KG1 (cell line): Measurements from ENCODE around the gene KRT4.
"Not testable (repeated sequence)": the region's sequence is repeated elsewhere in the genome, so short reads cannot be mapped to it uniquely, and the experiment has no call there.

Source experiments
- DNase-seq: peaks from one replicate; lab custom pipeline; 2025; lab: John Stamatoyannopoulos, UW

The KRT4 gene

DNA sequence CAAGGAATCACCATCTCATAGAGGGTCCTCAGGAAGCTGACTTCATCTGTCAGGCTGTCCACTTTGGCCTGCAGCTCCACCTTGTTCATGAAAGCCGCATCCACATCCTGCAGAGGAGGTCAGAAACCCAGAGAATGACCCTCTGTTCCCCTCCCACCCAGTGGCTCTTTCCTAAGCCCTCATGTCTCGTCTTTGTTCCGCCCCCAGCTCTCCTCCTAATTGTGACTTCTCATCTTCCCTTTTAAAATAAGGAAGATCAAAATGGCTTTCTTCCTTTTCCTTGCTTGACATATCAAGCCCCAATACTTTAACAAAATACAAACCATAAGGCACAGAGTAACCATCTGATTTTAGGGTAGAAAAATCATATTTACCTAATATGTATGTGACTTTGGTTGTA is 41.1 kb downstream of the KRT4 start:
- no peak for DNase-seq

DNA sequence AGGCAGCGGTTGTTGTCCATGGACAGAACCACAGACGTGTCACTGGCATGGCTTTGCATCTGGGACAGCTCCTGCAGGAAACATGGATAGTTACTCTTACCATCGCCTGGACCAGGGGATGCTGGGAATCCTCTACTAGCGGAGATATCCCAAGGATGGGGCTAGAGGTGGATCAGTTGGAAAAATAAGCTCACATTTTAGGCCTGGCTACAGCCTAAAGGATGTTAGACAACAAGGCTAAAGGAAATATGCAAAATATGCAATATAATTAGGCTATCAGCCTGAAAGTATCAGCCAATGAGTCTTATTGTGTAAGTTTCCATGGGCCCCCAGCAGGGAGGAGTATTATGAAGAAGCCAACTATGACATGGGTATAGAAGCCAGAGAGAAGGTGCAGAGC is 41.7 kb downstream of the KRT4 start:
- no peak for DNase-seq

DNA sequence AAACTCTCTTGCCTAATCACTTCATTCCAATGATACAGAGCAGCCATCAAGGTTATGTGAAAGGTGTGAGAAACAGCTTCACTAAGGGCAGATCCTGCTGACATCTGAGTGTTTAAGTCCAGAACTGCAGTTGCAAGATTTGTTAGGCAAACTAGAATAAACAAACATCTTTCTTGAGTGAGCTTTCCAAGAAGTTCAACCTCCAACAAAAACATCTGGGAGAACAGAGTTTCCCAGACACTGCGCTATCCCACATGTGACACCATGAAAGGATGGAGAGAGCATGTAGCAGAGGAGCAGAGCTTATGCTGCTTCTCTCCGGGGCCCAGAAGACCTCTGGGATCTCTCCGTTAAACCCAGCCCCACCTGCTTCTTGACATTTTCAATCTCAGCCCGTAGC is 42.4 kb downstream of the KRT4 start:
- DNase-seq: no peak

DNA sequence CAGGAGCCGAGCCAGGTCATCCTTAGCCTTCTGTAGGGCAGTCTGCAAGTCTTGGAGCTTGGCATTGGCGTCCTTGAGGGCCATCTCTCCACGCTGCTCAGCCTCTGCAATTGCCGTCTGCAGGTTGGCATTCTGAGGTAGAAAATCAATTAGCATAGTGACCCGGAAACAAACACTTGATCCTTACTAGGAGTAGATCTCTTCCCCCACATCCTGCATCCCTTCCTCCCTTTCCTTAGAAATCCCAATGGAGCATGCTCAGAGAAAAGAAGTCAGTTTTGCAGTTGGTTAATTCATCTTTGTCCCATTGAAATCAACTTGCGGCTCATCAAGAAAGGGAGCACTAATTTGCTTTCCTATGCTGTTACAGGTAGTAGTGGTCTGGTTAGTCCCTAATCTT is 42.8 kb downstream of the KRT4 start:
- DNase-seq: no peak

DNA sequence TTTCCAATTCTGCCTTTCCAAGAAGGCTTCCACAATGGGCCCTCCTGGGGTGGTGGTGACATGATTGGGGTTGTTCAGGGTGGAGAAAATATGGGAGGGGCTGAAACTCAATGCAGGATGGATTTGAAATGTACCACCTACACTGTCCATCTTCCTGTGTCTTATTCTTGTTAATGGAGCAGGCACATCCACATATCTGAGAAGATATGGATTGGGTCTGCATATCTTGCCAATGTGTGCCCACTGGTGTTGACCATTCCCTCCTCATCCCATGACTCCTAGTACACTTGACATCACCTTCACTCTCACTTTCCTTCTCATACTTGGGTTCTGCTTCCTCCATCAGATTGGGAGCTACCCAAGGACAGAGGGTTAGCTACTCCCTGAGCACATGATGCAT is 44.0 kb downstream of the KRT4 start:
- no peak for DNase-seq

DNA sequence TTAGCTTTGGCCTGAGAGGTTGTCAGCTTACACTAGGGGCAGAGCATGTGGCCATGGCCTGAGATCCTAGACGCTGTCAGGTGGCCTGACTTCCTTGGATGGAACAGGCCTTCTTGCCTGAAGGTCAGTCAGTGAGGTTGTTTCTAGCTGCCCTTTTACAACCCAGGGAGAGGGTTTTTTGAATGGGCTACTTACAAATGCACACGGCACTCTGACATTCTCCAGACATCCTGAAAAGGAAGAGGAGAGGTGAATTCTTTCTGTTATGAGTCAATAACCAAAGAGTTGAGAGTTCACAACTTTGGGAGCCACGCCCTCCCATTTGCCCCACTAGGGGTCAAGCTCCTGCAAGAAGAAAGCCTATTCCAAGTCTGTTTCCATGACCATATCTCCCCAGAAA is 44.6 kb downstream of the KRT4 start:
- no peak for DNase-seq

DNA sequence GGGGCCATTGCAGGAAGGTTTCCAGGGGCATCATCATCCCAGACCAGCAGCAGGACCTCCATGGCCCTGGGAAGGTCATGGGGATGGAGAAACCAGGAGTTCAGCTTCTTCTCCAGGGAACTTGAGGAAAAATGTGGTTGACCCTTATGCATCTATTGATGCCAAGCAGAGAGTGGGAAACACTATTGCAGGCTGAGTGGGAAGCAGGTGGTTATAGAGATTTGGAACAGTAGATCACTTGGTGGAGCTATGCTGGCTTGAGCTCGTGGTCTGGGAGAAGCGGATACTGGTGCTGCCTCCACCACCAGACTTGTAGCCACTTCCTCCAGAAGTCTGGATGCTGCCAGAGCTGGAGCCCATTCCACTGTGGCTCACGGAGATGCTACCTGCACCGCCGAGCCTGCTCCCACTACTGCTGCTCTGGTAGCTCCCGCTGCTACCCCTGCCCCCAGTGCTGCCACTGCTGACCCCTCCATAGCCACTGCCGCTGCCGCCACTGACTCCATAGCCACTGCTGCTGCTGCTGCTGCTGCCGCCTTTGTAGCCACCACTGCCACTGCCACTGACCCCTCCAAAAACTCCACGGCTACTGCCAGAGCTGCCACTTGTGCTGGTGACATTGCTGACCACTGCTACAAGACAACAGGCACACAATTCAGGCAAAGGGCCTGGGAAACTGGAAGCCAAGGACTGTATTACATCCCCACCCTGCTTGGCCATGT is 45.3 kb downstream of the KRT4 start:
- no peak for DNase-seq

DNA sequence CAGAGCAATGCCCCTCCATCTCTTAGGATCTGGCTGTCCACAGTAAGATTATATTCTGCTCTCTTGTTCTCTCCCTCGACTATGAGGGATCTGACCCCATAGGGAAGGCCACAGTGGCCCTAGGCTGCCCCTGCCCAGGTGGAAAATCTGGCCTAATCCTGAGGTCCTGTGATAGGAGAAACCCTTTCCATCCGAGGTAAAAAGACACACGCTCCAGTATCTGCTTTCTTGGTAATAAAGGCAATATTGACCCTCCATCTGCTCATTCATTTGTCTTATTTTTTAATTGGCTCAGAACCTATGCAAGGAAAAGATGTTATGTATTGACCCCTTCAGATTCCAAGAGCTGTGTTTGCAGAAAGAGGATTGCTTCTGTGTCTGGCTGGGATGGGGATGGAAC is 46.5 kb downstream of the KRT4 start:
- DNase-seq: no peak

DNA sequence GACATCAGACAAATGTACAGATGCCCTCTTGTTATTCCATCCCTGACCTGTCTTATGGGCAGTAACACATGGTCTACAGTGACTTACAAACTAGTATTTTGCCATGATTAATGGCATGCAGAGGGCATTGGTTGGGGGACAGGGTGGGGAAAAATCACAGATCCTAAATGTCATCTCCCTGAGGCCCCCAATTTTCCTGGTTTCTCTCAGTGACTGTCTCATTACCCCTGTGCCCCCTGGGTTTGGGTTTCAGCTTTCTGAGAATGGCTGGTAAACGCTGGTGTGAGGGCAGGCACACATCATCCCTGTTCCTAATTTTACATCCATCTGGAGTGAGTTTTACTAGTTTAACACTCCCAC is 46.9 kb downstream of the KRT4 start:
- no peak for DNase-seq

DNA sequence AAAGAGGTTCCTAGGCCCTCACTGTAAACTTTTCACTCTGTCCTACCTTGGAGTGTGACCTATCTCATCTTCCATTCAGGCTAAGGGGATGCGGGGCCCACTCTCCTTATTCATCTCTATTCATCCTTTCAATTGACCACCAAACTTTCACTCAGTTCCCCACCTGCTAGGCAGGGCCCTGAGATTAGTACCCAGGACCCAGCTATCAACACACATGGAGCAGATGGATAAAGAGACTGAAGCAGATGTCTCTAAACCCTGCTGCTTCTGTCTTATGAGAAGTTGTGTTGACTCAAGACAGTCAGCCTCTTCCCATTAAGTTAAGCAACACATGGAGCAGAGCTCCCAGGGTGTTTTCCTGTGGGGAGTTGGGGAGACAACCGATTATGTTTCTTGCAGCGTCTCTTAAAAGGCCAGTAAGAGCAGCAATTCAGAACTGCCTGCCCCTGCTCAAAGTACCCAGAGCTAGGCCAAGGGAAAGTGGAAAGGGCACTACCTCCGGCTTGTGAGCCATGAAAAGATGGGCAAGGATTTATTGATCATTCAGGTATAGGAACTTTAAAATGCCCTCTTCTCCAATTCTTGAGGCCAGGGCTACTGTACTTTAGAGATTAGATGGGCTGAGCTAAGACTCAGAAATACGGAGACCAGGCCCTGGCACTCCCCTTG is 47.4 kb downstream of the KRT4 start:
- no peak for DNase-seq

DNA sequence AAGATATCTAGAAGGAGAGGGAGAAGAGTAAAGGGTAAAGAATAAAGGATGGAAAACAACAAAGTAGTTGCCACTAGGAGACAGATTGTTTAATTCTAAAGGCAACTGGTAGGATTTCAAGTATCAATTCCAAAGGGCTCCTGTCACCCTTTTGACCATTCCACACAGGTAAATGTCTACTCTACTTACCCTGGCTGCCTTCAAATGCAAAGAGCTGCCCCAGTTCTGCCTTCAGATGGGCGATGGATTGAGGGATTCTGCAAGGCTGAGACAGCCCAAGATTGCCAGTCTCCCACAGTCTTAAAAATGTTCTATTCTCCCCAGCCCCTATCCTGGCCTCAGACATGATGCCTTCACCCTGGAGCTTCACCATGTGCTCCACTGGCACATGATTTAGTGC is 48.2 kb downstream of the KRT4 start:
- no peak for DNase-seq

DNA sequence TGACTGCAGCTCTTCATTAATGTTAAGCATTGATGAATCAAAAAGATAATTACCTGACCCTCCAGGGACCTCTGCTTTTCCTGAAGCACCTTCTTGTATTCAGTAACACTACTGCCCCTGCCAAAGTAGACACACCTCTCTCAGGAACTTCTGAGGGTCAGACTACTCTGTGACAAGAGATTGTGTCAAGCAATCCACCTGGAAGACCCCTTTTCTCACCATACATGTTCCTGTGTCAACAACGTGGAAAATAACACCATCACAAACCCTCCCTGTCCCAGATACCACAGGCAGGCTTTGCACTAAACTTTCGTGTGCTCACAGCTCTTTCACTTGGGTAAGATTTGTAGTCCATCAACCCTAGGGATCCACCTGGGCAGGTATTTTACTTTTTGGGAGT is 49.9 kb downstream of the KRT4 start:
- no peak for DNase-seq

DNA sequence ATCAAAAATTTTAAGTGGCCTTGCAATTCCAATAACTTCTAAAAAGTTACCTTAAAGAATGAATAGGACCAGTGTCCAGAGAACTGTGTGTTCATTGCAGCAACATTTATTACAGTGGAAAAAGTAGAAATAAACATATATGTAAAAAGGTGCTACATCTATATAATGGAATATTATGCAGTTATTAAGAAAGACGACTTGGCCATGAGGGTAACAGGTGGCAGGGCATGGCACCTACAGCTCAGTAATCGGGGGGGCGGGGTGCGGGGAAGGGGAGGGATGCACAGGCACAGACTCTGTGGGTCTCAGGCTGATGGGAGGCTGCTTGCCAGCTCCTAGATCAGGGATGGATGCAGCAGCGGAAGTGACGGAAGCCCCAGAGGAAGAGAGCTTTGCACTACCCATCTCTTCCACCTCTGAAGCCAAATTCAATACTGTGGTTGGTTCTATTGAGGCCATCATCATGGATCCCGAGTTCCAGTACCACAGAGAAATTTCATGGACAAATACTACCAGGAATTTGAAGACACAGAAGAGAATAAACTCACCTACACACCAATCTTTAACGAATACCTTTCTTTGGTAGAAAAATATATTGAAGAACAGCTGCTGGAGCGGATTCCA is 50.8 kb downstream of the KRT4 start:
- no peak for DNase-seq

DNA sequence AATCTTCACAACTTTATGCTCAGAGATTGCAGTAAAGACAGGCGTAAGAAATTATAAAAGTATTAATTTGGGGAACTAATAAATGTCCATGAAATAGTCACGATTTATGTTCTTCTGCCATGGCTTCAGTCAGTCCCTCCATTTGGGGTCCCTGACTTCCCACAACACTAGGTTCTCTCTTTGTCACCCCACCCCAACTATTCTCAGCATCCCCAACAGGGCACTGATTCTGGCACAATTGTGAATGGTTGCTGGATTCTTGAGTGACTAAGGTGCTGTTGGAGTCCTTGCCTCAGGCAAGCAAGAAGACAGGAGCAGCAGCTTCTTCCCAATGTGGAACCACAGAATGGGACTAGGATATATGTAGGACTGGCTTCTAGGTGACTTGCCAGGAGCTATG is 52.1 kb downstream of the KRT4 start:
- DNase-seq: no peak

DNA sequence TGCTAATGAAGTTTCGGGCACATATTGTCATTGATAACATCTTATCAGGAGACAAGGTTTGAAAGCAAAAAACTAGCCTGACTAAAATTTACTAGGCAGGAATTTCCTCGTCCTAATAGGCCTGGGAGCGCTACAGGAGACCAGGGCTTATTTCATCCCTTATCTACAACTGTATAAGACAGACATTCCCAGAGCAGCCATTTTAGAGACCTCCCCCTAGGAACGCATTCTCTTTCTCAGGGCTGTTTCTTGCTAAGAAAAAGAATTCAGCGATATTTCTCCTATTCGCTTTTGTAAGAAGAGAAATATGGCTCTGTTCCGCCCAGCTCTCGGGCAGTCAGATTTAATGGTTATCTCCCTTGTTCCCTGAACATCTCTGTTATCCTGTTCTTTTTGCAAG is 52.7 kb downstream of the KRT4 start:
- not testable (repeated sequence) for DNase-seq

DNA sequence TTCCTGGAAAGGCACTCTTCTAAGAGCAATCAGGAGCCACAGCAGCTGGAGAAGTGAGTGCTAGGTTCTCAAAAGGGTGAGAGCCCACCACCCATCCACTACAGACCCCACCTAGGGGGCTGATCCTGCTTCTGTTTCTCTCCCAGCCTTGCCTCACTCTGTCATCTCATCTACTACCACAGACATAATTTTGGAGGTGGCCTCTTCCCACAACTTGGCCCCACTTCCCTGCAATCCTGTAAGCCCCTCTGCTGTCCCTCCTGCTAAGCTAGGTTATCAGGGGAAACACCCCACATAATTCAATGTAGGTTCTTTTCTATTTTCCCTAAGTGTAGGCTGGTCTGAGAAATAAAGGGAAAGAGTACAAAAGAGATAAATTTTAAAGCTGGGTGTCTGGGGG is 53.3 kb downstream of the KRT4 start:
- no peak for DNase-seq

DNA sequence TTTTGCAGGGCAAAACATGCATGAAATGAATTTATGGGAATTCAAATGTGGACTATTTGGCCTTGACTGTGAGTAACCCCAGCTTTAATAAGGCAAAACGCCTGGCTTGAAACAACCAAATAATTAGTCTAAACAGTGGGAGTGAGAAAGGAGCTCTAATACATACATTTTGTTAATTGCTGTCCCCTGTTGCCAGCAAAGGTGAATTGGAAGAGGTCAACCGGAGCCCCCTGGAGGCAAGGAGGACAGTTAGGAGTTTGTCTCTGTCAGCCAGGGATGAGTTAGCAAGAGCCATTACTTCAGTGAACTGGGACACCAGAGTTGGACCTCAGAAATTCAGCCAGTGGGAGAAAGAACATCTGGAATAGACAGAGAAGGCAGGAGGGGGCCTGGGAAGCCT is 54.2 kb downstream of the KRT4 start:
- no peak for DNase-seq

DNA sequence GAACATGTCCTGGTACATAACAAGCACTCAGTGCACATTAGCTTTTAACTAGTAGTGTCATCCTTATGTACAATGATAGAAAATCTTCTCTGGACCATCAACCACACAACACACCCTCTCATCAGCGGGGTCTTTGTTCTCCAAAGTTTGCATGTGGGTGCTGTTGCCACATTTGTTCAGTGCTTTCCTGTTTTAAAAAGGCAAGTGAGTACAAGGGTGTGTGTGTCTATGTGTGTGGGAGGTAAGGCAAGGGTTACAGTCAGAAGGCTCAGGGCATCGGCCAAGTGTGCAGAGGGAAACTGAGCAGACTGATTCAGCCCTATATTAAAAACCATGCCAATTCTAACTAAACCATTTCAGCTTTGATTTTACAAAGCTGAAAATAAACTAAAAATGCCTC is 54.7 kb downstream of the KRT4 start:
- no peak for DNase-seq

DNA sequence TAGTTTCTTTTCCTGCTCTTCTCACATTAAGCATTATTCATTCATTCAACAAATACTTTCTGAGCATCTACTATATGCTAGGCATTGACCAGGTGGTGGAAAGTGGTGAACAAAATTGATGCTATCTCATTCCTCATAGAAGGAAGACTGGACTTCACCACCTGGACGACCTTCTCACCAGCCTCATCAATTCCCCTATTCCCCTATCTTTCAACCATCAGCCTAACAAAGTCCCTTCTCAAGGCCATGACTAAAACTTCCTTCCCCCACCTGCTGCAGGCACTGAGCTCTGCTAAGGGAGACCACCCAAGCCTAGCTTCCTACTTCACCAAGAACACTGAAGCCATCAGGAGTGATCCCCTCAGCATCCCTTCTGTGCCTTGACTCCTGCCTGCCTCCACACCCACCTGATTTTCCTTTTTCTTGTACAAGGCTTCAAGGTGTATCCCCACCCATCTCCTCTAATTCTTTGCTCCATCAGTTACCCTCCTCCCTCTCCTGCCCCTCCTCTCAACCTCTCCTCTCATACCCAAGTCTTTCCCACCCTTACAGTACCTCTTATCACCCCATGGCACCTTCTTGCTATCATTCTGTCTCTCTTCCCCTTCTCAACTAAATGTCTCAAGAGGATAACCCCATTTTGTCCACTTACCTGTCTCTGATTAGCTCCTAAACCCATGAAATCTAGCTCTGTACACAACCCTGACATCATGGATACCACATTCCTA is 56.3 kb downstream of the KRT4 start:
- DNase-seq: no peak
